ENCODE data around the gene NPTX2. TPM values are rescaled to one million over a fixed set of nuclear protein-coding genes. Genes with fewer than 3 reads are reported as not detected.

The NPTX2 gene
- total and polyA plus RNA-seq, 10 donors: 2.2 to 64.6 (median 13.6) TPM

- TF ChIP-seq POLR2A (IDR thresholded peaks at IDR 0.05): no peak
- TF ChIP-seq POLR2AphosphoS5 (IDR thresholded peaks at IDR 0.05): no peak
- TF ChIP-seq, protein P1, sequence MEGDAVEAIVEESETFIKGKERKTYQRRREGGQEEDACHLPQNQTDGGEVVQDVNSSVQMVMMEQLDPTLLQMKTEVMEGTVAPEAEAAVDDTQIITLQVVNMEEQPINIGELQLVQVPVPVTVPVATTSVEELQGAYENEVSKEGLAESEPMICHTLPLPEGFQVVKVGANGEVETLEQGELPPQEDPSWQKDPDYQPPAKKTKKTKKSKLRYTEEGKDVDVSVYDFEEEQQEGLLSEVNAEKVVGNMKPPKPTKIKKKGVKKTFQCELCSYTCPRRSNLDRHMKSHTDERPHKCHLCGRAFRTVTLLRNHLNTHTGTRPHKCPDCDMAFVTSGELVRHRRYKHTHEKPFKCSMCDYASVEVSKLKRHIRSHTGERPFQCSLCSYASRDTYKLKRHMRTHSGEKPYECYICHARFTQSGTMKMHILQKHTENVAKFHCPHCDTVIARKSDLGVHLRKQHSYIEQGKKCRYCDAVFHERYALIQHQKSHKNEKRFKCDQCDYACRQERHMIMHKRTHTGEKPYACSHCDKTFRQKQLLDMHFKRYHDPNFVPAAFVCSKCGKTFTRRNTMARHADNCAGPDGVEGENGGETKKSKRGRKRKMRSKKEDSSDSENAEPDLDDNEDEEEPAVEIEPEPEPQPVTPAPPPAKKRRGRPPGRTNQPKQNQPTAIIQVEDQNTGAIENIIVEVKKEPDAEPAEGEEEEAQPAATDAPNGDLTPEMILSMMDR (IDR thresholded peaks at IDR 0.05 in 8 of 11, conservative IDR thresholded peaks at IDR 0.05 in 3 of 11): no peak
- no peak overlapping the region for H3K27ac ChIP-seq
- peaks cover 0 to 4% (median 0%) of the 10 kb centered on the region in 6 donors for H3K4me1 ChIP-seq
- H3K4me3 ChIP-seq: no peak overlapping the region
- H3K36me3 ChIP-seq: no peaks in the 10 kb centered on the region
- H3K9me3 ChIP-seq: peaks cover 0 to 20% (median 12%) of the 10 kb centered on the region in 8 donors
- intact Hi-C loops (cut with DNase I; ENCODE audit: low total_unique reads): no loop called here
- WGBS, 5 donors: 59 to 79% (median 66%) methylated on average over 3 of the region's 3 CpGs
- H3K27me3 ChIP-seq (replicated peaks in 1 of 7): peaks cover 0 to 22% (median 0%) of the 10 kb centered on the region in 7 donors
- peak; percentile 54 for DNase-seq
Measured at GRCh38 chr7:98643236-98643985, 26.3 kb downstream of the NPTX2 start.

- no peak for TF ChIP-seq POLR2A (IDR thresholded peaks at IDR 0.05)
- TF ChIP-seq, protein P1 (IDR thresholded peaks at IDR 0.05 in 8 of 11, conservative IDR thresholded peaks at IDR 0.05 in 3 of 11): no peak
- no peak for TF ChIP-seq POLR2AphosphoS5 (IDR thresholded peaks at IDR 0.05)
- Histone ChIP-seq H3K4me1 (peaks cover 0 to 4% (median 0%) of the 10 kb centered on the region in 6 donors), H3K9me3 (peaks cover 0 to 12% (median 3%) of the 10 kb centered on the region in 8 donors), H3K4me3 (no peak overlapping the region), H3K27me3 (replicated peaks in 1 of 7) (peaks cover 0 to 9% (median 0%) of the 10 kb centered on the region in 7 donors), H3K27ac (no peak overlapping the region), H3K36me3 (no peaks in the 10 kb centered on the region)
- 82 to 92% (median 89%) methylated on average over 2 of the region's 2 CpGs for WGBS, 5 donors
- peak; percentile 16 for DNase-seq
- intact Hi-C loops (cut with DNase I; ENCODE audit: low total_unique reads): no loop called here
Measured at GRCh38 chr7:98646465-98646864, 29.4 kb downstream of the NPTX2 start.

- 75 to 100% (median 83%) methylated on average over 3 to 4 of the region's 4 CpGs for WGBS, 5 donors
- peak; percentile 6 for DNase-seq
Measured at GRCh38 chr7:98647326-98647725, 30.2 kb downstream of the NPTX2 start.

GRCh38 chr7:98651760-98652159 is 34.7 kb downstream of the NPTX2 start:
- Histone ChIP-seq H3K36me3 (no peaks in the 10 kb centered on the region), H3K9me3 (peaks cover 0 to 32% (median 22%) of the 10 kb centered on the region in 8 donors), H3K4me3 (no peak overlapping the region), H3K27ac (no peak overlapping the region), H3K4me1 (no peaks in the 10 kb centered on the region), H3K27me3 (replicated peaks in 1 of 7) (no peaks in the 10 kb centered on the region)
- DNase-seq: peak; percentile 64
- TF ChIP-seq POLR2A (IDR thresholded peaks at IDR 0.05): no peak
- TF ChIP-seq, protein P1 (IDR thresholded peaks at IDR 0.05 in 8 of 11, conservative IDR thresholded peaks at IDR 0.05 in 3 of 11): no peak
- TF ChIP-seq POLR2AphosphoS5 (IDR thresholded peaks at IDR 0.05): peak in 2 of 3 donors; percentile 17 to 26
- intact Hi-C loops (cut with DNase I; ENCODE audit: low total_unique reads): no loop called here
- 65 to 91% (median 71%) methylated on average over 6 of the region's 6 CpGs for WGBS, 5 donors

More at GRCh38 chr7:98647326-98647725, 30.2 kb downstream of the NPTX2 start:
- intact Hi-C loops (cut with DNase I; ENCODE audit: low total_unique reads): no loop called here
- no peak overlapping the region for H3K4me3 ChIP-seq
- peaks cover 0 to 12% (median 3%) of the 10 kb centered on the region in 8 donors for H3K9me3 ChIP-seq
- TF ChIP-seq POLR2A (IDR thresholded peaks at IDR 0.05) (no peak), POLR2AphosphoS5 (IDR thresholded peaks at IDR 0.05) (no peak)
- TF ChIP-seq, protein P1 (IDR thresholded peaks at IDR 0.05 in 8 of 11, conservative IDR thresholded peaks at IDR 0.05 in 3 of 11): no peak
- H3K27me3 ChIP-seq (replicated peaks in 1 of 7): peaks cover 0 to 4% (median 0%) of the 10 kb centered on the region in 7 donors
- no peak overlapping the region for H3K27ac ChIP-seq
- H3K36me3 ChIP-seq: no peaks in the 10 kb centered on the region
- no peaks in the 10 kb centered on the region for H3K4me1 ChIP-seq
